Activated CD8-positive, alpha-beta memory T cell treated with anti-CD3 and anti-CD28 coated beads for 4 hours (primary cell): ENCODE results near the gene LHFPL2.
"Not testable (repeated sequence)": the region's sequence is repeated elsewhere in the genome, so short reads cannot be mapped to it uniquely, and the experiment has no call there.

Source experiments
- DNase-seq, 2 donors: peaks; one replicate each; pipeline ENCODE4 v3.0.0-alpha.2; 2020; ENCODE audit warnings: low read depth in 2 of 2

The LHFPL2 gene, protein sequence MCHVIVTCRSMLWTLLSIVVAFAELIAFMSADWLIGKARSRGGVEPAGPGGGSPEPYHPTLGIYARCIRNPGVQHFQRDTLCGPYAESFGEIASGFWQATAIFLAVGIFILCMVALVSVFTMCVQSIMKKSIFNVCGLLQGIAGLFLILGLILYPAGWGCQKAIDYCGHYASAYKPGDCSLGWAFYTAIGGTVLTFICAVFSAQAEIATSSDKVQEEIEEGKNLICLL

DNA sequence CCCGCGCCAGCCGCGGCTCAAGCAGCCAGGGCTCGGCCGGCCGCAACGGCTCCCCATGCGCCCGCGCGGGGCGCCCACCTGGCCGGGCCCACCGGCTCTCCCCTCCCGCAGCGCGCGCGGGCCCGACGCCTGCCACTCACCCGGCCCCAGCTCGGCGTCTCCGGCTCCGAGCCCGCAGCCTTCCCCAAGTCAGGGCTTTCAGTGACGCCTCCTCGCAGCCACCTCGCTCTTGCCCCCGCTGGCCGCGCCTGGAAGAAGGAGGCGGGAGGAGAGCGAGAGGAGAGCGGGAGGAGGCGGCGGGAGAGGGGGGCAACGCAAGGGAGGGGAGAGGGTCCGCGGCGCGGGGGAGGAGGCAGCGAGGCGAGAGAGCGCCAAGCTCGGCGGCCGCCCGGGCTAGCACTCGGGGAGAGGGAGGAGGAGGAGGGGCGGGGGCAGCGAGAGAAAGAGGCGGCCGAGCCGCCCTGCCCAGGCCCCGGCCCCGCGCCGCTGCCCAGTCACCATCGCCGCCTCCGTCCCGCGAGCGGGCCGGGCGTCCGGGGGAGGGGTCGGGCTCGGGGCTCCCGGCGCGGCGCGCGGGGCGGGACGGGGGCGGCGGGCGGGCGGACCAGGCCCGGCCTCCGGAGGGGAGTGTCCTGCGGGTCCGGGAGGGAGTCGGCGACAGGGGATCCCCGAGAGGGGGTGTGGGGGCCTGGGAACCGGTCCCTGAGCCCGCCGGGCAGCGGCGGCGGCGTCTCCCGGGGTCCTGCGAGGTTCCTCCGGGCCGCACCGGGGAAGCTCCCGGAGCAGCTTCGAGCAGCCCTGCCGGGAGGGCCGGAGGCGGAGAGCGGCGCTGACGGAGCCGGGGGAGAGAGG, at the start of gene LHFPL2:
Gene LHFPL2 (minus strand): TSS at position 414 of the 852 bp plus-strand sequence. CDS start 138,559 bp downstream, outside the sequence.
- DNase-seq = no peak

DNA sequence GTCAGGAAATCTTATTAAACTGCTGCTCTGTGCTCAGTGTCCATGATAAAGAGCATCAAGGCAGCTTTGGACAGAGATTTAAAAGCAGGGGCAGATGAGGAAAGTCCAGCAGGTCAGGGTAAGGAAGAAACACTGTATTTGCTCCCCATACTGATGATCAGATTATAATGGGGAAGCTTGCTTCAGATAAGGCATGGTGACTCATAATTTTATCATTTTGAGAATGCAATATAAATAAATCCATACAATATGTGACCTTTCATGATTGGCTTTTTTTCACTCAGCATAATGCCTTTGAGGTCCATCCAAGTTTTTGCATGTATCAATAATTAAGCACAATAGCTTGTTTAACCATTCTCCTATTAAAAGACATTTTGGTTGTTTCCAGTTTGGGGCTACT, 48.1 kb upstream of the LHFPL2 start:
- no peak for DNase-seq

DNA sequence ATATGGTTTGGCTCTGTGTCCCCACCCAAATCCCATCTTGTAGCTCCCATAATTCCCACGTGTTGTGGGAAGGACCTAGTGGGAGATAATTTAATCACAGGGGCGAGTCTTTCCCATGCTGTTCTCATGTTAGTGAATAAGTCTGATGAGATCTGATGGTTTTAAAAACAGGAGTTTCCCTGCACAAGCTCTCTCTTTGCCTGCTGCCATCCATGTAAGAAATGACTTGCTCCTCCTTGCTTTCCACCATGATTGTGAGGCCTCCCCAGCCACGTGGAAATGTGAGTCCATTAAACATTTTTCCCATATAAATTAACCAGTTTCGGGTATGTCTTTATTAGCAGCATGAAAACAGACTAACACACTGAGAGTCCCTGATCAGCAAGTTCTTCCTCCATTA, 47.5 kb upstream of the LHFPL2 start:
- not testable (repeated sequence) for DNase-seq

DNA sequence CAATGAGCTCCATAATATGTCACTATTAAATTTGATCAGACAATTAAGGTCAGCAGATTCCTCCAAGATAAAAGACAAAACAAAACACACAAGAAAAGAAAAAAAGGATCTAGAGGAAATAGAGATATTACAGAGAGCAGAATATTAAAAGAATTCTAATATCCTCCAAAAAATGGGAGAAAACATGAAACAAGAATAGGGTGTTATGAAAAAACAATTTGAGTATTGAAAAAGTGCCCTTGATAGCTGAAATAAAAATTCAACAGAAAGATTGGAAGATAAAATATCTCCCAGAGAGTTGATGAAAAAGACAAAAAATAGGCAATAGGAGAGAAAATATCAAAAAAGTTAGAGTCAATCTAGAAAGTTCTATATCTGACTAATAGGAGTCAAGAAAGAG, 44.8 kb upstream of the LHFPL2 start:
- DNase-seq = no peak

DNA sequence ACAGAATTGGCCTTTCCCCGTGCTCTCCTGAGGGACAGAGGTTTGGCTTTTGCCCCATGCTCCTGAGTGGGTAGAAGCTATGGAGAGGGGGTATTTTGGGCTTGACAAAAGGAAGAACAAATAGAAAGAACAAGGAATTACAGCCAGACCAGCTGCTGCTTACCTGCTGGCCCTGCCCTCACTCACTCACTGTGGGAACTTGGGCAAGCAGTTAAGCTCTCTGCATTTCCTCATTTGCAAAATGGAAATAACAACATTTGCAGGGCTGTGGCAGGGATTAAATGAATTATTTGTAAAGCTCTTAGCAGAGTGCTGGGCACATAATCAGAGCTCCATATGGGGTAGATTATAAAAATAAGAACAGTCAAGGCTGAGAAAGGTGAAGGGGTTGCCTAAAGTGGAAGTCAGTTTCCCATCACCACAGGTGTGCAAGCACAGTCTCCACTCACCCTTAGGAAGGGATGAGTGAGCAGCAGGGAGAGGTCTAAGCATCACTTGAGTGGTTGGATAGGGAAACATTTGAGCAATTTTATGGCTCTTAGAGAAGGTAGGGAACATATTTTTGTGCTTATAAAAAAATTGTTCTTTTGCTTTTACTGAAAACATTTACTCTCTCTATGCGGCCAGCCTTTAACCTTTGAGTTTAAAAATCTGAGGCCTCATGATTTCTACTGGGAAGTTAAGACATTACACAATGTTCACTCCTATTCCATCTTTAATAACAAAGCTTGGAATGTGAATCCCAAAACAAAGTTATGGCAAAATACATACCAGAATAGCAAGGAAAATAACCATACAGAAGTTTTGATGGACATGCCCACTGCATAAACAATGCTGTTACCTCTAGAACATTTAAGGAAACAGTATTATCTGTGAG, 42.8 kb upstream of the LHFPL2 start:
- no peak for DNase-seq

DNA sequence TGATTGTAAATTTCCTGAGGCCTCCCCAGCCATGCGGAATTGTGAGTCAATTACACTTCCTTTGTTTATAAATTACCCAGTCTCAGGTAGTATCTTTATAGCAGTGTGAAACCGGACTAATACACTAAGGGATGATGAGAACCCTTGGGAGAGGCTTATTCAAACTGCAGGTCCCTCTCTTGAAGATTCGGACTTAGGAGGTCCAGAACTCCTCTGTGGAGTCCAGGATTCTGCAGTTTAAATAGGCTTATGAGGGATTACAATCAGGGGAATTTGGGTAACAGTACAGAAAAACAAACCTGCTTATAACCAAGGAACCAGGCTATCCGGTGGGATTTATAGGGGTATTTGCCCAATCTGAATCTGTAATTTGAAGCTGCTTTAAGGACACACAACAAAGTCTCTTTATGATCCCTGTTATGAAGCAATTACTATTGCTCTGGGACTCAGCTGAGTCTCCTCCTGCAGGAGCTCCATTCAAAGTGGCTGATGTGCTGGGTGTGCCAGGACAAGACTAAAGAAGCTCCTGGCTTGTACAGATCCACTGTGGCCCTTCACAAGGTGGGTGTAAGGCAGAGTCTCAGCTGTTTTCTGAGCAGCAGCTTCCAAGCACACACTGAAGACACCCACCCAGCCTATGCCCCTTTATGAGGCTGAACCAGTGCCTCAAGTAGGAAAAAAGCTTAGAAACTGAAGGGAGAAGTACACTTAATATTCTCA, 41.8 kb upstream of the LHFPL2 start:
- DNase-seq = no peak

DNA sequence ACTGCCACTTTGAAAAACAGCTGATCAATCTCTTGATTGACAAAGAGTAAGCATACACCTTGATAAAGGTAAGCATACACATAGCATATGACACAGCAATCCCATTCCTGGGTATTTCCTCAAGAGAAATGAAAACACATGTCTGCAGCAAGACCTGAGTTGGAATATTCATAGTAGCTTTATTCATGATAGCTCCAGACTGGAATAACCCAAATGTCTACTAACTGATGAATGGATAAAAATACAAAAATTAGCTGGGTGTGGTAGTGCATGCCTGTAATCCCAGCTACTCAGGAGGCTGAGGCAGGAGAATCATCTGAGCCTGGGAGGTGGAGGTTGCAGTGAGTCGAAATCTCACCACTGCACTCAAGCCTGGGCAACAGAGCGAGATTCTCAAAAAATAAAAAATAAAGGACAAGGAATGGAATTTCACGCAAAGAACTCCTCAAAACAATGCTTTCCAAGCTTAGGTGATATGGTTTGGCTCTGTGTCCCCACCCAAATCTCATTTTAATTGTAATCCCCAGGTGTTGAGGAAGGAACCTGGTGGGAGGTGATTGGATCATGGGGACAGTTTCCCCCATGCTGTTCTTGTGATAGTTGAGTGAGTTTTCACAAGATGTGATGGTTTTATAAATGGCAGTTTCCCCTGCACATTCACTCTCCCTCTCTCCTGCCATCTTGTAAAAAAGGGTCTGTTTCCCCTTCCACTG, 41.1 kb upstream of the LHFPL2 start:
- DNase-seq = no peak

DNA sequence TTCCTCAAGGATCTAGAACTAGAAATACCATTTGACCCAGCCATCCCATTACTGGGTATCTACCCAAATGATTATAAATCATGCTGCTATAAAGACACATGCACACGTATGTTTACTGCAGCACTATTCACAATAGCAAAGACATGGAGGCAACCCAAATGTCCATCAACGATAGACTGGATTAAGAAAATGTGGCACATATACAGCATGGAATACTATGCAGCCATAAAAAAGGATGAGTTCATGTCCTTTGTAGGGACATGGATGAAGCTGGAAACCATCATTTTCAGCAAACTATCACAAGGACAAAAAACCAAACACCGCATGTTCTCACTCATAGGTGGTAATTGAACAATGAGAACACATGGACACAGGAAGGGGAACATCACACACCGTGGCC, 38.9 kb upstream of the LHFPL2 start:
- DNase-seq = not testable (repeated sequence)

DNA sequence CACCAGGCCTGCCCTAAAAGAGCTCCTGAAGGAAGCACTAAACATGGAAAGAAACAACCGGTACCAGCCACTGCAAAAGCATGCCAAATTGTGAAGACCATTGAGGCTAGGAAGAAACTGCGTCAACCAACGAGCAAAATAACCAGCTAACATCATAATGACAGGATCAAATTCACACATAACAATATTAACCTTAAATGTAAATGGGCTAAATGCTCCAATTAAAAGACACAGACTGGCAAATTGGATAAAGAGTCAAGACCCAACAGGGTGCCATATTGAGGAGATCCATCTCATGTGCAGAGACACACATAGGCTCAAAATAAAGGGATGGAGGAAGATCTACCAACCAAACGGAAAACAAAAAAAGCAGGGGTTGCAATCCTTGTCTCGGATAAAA, 35.3 kb upstream of the LHFPL2 start:
- not testable (repeated sequence) for DNase-seq

DNA sequence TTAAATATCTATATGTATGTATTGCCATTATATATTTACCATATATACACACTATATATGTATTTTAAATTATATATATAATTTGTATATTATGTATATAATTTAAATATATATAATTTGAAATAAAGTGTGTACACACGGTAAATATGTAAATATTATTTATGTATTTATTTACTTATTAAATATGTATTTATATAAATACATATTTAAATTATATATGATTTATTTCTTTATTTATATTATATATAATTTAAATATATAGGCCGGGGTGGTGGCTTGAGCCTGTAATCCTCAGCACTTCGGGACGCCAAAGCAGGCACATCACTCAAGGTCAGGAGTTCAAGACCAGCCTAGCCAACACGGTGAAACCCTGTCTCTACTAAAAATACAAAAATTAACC, 31.3 kb upstream of the LHFPL2 start:
- DNase-seq = no peak

DNA sequence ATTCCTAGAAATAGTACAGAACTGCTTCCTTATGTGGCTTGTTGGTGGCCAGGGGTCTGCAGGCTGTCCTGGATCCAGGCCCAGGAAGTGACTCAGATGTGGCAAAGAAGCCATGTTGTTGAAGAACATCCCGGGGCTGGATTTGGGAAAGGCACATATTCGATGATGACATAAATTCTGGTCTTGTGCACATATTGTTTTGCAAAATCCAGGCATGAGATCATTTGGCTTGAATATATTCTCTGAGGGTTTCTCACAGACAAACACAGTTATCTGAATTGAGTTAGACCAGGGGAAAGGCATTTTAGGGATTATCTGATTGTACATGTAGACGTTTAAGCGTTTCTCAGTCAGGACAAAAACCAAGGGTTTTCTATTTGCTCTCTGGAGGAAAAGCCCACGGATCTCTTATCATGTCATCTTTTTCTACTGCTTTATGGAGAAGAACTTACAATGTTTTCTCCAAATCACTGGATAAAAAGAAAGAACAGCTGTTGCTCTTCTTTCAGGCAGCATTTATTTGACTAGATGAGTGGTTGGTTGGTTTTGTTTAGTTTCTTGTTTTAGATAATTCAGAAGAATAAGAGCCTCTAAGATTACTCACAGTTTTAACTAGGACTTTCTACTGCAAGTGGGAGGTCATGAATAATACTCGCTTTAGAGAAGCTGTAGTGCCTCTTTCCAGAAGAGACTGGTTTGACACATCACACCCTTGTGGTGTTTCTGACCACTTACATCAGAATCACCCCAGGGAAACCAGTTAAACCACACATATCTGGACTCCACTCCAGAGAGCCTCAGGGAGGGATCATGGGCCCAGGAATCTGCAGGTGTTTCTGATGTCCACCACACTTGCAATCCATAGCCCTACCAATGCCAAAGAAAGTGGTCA, 29.5 kb upstream of the LHFPL2 start:
- DNase-seq = no peak

DNA sequence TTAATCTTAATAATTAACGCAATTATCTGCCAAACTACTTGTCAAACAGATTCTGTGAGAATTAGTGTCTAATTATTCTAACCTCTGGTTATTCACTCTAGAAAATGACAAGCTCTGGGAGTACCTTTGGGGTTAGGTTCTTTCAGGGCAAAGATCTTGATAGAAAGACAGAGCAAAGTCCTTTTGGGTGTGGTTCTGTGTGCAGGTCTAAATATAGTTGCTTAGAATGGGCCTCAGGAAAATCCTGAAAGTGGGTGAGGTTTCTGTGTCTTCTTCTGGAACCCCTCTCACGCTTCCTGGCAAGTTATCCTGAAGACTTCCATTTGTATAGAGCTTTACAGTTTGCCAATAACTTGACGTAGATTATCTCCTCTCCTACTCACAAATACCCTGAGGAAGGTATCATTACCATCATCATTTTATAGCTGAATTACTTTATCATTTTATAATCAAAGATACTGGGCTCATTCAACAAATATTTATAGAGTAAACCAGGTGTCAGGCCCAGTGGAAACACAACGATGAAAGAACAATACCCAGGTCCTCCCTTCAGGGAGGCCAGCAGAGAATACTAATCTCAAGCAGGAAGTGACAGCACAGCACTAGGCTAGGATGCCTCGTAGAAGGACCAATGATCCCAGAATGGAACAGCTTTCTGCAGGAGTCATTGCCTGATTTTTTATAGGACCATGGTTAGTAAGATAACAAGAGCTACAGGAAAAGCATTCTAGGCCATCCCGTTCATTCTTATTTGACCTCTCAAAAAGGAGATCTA, 27.6 kb upstream of the LHFPL2 start:
- no peak for DNase-seq

DNA sequence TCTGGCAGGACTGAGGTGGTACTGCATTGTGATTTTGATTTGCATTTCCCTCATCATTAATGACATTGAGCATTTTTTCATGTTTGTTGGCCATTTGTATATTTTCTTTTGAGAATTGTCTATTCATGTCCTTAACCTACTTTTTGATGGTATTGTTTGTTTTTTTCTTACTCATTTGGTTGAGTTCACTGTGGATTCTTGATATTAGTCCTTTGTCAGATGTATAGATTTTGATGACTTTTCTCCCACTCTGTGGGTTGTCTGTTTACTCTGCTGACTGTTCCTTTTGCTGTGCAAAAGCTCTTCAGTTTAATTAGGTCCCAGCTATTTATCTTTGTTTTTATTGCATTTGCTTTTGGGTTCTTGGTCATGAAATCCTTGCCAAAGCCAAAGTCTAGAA, 25.3 kb upstream of the LHFPL2 start:
- not testable (repeated sequence) for DNase-seq

DNA sequence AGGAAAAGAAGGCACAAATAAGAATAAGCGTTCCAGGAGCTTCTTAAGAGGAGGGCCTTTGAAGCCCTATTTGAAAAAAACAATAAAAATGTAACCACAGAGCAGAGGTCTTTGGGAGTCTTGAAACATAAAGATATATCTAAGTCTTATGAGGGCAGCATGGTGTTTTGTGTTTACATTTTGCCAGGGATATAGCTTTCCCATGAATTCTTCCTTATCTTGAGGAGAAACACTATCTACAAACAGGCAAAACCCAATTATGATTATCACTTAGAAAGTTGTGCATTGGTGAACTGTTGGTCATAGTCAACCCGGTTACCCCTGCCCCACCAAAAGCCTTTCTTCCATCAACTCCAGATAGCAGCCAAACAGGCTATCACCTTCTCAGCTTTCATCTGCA, 23.6 kb upstream of the LHFPL2 start:
- no peak for DNase-seq

DNA sequence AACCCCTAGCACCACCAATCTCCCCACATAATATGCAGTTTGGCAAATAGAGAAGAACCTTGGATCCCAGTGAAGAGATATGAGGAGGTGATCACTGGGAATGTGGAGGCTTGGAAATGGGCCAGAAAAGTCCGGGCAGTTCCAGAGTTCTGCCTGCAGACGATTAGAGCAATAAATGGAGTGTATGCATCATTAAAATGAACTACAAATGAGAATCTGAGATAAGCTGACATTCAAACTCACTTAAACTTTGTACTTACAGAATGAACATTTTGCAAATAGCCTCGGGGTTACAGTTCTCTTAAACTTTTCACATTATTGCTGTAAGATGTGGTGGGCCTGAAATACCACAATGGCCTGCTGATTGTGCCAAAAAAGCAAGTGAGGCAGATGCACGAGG, 23.0 kb upstream of the LHFPL2 start:
- DNase-seq = no peak

DNA sequence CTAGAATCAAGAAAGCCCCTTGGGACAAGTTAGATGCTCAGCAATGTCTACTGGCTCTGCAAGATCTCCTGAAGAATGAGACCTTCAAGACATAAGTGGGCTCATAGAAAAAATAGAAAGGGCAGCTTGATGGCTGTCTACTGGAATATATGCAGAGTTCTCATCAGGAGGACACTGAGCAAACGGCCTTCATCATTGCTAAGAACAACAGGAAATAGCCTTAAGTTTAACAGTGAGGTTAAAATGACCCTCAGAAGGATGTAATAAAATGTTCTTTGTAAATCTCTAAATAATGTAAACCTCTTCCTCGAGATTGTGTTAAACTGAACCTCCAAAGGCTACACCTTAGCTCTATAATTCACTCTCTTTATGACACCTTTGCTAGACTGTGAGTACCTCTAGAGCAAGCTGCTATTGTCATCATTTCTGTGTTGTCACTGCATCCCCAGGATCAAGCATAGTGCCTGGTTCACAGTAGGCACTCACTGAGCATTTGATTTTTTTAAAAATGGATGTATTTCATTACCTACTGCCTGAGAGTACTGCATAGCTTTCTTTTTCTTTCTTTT, 22.2 kb upstream of the LHFPL2 start:
- DNase-seq = no peak

DNA sequence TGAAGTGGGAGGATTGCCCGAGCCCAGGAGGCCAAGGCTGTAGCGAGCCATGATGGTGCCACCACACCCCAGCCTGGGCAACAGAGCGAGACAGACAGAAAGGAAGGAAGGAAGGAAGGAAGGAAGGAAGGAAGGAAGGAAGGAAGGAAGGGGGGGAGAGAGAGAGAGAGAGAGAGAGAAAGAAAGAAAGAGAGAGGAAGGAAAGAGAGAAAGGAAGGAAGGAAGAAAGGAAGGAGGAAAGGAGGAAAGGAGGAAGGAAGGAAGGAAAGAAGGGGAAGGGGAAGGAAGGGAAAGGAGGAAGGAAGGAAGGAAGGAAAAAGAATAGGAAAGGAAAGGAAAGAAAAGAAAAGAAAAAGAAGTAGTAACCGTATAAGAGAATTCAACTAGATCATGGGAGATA, 20.8 kb upstream of the LHFPL2 start:
- no peak for DNase-seq

DNA sequence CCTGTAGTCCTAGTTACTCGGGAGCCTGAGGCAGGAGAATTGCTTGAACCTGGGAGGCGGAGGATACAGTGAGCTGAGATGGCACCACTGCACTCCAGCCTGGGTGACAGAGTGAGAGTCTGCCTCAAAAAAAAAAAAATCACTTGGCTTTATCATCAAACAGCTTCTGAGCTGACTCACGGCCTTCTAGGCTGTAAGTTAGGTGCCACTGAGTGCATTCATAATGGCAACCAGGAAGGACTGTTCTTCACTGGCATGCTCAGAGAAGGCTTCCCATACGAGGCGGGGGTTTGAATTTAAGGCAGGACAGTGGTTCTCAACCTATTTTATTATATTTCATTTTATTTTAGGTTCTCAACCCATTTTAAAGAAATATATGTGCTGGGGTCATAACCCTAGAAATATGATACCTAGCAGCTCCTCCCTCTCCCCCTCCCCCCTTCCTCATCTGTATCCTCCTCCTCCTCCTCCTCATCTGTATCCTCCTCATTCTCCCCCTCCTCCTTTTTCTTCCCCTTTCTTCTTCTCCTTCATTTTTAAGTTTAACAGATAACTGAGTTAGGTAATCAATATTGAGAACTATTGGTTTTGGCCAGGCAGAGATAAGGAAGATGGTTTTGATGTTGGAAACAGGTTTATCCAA, 19.0 kb upstream of the LHFPL2 start:
- no peak for DNase-seq
